HG03571 (cell line): Measurements from ENCODE around the gene KIF15.

ENCODE experiments used
- ATAC-seq: cut with Tn5 transposase; IDR thresholded peaks from one replicate; pipeline ENCODE4 v1.9.1; 2021; ENCODE audit not compliant: unreplicated experiment

KIF15 gene, protein sequence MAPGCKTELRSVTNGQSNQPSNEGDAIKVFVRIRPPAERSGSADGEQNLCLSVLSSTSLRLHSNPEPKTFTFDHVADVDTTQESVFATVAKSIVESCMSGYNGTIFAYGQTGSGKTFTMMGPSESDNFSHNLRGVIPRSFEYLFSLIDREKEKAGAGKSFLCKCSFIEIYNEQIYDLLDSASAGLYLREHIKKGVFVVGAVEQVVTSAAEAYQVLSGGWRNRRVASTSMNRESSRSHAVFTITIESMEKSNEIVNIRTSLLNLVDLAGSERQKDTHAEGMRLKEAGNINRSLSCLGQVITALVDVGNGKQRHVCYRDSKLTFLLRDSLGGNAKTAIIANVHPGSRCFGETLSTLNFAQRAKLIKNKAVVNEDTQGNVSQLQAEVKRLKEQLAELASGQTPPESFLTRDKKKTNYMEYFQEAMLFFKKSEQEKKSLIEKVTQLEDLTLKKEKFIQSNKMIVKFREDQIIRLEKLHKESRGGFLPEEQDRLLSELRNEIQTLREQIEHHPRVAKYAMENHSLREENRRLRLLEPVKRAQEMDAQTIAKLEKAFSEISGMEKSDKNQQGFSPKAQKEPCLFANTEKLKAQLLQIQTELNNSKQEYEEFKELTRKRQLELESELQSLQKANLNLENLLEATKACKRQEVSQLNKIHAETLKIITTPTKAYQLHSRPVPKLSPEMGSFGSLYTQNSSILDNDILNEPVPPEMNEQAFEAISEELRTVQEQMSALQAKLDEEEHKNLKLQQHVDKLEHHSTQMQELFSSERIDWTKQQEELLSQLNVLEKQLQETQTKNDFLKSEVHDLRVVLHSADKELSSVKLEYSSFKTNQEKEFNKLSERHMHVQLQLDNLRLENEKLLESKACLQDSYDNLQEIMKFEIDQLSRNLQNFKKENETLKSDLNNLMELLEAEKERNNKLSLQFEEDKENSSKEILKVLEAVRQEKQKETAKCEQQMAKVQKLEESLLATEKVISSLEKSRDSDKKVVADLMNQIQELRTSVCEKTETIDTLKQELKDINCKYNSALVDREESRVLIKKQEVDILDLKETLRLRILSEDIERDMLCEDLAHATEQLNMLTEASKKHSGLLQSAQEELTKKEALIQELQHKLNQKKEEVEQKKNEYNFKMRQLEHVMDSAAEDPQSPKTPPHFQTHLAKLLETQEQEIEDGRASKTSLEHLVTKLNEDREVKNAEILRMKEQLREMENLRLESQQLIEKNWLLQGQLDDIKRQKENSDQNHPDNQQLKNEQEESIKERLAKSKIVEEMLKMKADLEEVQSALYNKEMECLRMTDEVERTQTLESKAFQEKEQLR (N-terminal part only)

DNA sequence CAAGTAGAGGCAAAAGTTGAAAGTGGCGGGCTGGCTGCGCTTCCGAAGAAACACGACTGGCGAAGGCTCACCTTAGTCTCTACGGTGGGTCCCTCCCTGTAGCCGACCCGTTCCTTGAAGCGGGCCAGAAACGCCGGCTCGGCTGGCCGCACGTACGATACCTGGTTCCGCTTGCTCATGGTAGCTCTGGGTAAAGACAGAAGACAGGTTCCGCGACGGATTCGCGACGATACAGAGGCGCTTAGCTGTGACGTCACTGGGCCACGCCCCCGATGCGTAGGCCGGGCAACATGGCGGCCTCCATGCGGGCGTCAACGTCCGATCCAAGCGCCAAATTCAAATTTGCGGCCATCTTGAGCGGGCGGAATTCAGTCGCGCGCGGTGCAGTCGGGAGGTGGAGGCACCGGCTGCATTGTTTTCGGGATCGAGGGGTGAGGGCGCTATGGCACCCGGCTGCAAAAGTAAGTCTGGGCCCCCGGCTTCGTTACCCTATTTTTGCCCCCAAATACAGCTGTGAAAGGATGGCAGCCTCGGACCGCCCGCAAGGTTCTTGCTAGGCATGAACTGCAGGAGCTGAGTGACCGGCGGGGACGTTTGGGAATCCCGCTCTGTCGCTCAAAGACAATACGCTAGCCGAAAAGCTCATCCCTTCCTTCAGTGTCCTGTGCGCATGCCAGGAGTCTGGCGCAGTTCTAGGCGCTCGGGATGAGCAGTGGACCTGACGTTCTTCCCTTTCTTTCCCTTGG lies at the start of gene KIF15, which contains the start of gene KIAA1143:
Gene KIF15 (plus strand): TSS at position 371 of the 746 bp plus-strand sequence. CDS start 72 bp downstream, at position 443.
Gene KIAA1143 (minus strand): TSS at position 196 of the 746 bp plus-strand sequence. CDS start 17 bp downstream, at position 179.
- peak; percentile 89 for ATAC-seq

DNA sequence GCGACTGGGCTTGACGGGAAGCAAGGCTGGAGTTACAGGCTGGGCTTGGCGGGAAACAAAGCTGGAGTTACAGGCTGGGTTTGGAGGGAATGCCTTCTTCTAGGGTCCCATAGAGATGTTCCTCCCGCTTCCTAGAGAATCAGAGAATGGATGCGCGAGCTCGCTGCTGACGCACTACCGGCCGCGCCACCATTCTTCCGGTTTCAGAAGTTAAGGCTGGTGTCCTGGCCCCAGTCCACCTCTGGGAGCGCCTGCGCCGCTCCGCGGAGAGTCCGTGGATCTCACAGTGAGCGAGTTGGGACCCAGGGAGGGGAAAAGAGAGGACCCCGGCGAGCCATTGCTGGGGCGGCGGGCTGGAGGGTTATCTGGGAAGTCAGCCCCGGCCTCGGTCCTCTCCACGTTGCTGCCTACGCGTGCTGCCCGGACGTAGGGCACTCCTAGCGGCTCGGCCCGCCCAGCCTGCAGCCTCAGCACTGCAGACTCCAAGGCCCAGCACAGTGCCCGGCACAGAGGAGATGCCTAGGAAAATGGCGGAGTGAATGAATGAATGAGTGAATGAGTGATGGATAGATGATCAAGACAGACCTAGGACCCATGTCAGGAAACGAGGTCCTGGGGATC lies 49.0 kb upstream of the KIF15 start, which contains the start of gene ZNF502:
Gene ZNF502 (plus strand): TSS at position 206 of the 621 bp plus-strand sequence. CDS start 7,602 bp downstream, outside the sequence.
- no peak for ATAC-seq

DNA sequence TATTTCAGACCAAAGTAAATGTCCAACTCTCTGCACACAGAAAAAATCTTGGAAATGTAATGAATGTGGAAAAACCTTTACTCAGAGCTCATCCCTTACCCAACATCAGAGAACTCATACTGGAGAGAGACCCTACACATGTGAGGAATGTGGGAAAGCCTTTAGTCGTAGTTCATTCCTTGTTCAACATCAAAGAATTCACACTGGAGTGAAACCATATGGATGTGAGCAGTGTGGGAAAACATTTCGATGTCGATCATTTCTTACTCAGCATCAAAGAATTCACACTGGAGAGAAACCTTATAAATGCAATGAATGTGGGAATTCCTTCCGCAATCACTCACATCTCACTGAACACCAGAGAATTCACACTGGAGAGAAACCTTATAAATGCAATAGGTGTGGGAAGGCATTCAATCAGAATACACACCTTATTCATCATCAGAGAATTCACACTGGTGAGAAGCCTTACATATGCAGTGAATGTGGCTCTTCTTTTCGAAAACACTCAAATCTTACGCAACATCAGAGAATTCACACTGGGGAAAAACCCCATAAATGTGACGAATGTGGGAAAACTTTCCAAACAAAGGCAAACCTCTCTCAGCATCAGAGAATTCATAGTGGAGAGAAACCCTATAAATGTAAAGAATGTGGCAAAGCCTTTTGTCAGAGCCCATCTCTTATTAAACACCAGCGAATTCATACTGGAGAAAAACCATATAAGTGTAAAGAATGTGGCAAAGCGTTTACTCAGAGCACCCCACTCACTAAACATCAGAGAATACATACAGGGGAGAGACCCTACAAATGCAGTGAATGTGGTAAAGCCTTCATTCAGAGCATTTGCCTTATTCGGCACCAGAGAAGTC lies 40.1 kb upstream of the KIF15 start:
- no peak for ATAC-seq

DNA sequence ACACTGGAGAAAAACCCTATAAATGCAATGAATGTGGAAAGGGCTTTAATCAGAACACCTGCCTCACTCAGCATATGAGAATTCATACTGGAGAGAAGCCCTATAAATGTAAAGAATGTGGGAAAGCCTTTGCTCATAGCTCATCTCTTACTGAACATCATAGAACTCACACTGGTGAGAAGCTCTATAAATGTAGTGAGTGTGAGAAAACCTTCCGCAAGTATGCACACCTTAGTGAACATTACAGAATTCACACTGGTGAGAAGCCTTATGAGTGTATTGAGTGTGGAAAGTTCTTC lies 39.5 kb upstream of the KIF15 start:
- no peak for ATAC-seq

DNA sequence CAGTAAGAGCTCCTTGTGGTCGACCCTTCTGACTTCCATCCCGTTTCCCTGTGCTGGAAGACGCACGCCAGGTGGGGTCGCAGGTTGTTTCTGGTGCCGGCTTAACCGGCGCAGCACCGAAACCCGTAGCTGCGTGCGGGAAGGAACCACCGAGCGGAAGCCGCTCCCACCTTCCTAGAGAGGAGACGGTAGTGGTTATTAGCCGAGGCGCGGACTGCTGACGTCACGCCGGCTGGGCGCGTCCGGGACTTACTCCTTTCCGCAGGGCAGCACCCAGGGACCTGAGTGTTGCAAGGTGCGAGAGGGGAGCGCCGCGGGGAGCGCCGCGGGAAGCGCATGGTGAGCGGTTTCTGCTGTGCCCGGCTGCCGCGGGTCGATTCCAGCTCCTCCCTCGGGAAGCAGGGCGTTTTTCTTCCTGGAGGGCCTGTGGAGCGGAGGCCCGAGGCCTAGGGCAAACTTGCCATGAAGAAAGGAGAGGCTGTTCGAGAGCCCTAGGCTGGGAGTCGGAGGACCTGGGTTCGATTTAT lies 32.1 kb upstream of the KIF15 start, which contains the start of gene ZNF501:
Gene ZNF501 (plus strand): TSS at position 252 of the 527 bp plus-strand sequence. CDS start 4,787 bp downstream, outside the sequence.
- peak; percentile 88 for ATAC-seq

DNA sequence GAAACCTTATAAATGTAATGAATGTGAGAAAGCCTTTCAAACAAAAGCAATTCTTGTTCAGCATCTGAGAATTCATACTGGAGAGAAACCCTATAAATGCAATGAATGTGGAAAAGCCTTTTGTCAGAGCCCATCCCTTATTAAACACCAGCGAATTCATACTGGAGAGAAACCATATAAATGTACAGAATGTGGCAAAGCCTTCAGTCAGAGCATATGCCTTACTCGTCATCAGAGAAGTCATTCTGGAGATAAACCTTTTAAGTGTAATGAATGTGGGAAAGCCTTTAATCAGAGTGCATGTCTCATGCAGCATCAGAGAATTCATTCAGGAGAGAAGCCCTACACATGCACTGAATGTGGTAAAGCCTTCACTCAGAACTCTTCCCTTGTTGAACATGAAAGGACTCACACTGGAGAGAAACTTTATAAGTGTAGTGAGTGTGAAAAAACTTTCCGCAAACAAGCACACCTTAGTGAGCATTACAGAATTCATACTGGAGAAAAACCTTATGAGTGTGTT lies 26.9 kb upstream of the KIF15 start:
- no peak for ATAC-seq

DNA sequence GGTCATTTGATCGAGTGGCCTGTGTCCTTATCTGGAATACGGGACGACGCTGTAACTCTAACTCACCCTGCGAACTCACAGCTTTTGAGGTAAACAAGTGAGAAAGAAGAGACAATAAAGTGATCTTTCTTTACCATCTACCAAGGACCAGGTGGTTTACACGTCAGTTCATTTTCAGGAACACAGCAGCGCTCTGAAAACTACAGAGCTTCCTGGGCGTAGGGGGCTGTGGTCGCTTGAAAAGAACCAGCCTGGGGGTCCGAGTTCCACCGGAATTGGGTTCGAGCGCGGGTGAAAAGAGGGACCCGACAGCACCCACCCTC lies 532 bp upstream of the KIF15 start:
- no peak for ATAC-seq

DNA sequence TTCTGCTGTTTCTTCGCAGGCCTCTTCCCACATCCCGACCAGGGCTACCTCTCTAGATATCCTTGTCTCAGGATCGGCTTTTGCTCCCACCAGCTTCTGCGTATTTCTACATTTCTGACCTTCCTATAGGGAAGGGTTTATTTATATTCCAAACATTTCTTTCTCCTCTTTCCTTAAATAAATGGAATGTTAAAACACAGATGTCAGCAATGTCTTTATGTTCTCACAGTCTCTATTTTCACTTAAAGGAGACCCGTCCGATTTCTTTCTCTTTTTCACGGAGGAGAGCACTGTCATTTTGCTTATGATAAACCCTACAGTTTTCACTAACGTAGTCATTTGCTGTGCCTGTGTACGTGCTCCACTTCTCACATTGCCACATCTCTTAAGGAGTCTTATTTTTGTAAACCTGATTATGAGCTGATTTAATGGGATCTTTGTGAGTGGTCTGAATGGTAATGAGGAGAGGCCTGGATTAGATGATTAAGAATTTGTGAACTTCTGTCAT lies 630 bp downstream of the KIF15 start:
- ATAC-seq = no peak

DNA sequence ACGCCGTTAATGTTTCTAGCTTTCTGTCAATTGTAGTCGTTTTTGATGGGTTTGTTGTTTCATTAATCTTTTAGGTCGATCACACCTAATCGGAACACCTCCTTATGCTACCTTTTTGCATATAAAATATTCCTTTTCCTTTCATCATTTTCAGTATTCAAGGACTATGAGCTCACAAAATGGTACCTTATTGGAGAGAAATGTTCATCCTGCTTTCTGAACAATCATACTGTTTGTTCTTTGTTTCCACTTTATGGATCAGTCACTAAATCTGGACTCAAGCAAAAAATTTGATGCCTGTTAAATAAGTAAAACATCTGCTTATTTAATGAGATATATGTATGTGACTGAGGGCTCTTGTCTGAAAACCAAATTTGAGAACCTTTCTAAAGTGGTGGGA lies 1.1 kb downstream of the KIF15 start:
- ATAC-seq = no peak

DNA sequence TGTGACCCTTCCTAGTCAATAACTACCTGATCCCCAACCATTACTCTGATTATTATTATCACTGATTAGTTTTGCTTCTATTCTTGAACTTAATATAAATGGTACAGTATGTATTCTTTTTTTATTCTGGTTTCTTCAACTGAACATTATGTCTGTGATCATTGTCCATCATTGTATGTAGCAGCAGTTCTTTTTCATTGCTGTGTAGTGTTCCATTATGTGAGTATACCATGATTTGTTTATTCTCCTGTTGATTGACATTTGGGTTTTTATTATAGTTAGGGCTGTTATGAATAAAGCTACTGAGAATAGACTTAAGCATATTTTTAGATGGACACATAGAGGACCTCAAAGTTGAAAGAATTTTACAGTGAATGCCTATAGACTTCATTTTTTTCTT lies 2.7 kb downstream of the KIF15 start:
- no peak for ATAC-seq

DNA sequence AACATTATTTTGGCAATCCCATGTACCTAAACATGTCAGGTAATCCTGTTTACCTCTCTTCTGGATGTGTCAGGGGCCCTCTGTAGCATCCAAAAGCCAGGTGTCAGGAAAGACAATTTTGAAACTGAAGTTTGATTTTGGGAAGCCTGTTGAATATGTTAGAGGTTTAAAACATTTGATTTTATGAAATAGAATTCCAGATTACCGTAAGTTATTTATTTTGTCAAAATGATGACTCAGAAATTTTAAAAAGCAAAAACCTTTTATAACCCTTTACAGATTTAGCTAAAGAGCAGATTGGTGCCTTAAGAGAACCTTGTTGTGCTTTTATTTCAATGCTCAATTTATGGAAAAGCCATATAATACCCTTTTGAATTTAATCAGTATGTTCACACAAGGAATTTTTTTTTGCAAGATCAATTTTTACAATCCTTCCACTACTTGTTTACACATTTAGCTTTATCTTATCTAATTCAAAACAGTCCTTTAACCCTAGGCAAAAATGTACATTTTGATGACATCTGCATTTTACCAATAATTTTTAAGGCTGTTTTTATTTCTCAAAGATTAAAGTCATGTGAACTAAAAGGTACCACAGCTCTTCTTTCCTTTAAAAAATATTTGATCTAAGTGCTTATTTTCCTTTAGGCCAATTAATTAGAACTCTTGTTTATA lies 10.0 kb downstream of the KIF15 start:
- ATAC-seq = no peak

DNA sequence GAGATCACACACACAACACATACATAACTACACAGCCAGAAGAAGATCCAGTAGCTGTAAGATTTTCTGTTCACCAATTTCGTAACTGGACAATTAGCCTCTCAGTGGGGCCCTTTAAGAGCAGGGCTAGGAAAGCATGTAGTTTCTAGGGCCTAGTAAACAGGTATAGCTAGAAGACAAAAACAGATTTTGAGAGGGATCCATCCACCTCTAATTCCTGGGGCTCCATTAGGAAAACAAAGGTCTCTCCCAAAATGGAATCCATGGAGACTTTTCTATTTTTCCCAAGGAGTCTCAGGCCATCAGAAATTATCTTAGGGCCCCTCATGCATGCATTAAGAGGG lies 10.5 kb downstream of the KIF15 start:
- no peak for ATAC-seq

DNA sequence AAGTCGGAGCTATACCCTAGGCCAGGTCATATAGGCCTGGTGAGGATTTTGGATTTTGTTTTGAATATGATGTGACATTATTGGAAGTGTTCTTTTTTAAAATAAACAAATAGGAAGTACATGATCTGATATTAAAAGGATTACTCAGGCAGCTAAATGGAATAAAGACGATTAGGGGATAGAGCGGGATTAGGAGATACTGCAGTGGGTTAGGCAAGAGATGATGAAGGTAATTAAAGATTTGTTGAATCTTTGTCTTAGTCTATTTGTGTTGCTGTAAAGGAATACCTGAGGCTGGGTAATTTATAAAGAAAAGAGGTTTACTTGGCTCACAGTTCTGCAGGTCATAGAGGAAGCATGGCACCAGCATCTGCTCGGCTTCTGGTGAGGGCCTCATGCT lies 21.3 kb downstream of the KIF15 start:
- ATAC-seq = no peak

DNA sequence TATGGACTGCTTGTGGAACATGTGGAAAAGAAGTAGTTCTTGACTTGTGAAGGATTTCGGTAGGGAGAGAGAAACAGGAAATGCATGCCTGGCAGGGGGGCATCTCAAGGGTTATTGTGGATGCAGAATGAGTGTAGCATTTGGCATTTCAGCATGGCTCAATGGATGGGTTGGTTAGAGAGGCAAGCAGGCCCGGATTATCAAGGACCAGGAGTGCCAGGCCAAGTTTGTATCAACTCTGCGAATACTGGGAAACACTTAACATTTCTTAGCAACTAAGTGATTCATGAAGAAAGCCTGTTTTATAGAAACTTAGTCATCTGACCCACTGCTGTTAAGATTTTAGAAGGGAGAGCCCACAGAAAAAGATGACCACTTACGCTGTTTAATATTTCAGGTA lies 33.6 kb downstream of the KIF15 start:
- ATAC-seq = no peak

DNA sequence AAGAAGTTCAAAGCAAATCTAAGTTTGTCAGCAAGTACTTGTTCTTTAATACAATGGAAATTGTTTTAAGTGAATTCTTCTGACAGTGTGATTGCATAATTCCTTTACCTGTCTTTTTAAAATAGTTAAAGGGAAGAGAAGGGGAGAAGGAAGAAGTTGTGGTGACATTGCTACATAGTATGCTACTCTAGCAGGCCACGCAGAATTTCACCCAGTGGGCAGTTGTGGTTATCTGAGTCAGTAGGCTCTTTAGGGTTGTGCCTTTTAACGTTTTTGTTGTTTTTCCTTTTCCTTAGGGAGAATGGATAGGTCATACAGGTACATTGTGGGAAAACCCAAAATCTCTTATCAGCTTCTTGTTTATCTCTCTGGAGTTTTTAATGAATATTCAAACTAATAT lies 40.4 kb downstream of the KIF15 start:
- no peak for ATAC-seq

DNA sequence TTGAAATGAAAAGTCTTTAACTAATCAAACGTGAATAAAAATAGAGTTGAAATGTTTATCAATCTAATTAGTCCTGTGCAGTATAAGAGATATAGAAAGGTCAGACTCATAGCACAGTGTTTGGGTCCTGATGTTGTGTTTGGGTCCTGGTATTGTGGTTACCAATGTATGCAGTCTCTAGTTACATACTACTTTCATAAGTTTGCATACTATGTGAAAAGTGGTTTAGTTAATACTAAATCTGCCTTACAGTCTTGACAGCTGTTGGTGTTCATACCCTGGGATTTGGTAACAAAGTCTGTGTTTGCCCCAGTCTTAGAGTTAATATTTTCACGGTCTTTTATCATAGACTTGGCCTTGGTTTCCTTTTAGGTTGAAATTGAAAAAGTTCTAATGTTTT lies 41.7 kb downstream of the KIF15 start:
- no peak for ATAC-seq

DNA sequence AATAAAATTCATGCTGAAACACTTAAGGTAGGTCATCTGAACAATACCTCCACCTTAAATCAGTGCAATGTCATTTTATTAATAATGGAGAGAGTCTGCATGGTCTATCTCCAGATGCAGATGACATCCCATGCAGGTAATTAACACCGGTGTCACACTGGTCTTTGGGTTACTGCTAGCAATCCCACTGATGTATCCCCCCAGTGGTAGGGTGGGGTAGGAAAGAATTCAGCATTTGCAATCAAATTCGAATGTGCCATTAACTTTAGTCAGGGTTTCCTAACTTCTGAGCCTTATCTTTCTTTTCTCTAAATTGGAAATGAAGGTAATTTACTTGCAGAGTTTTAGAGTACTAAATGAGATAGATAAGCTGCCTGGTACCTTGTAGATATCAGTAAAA lies 44.4 kb downstream of the KIF15 start:
- ATAC-seq = no peak

DNA sequence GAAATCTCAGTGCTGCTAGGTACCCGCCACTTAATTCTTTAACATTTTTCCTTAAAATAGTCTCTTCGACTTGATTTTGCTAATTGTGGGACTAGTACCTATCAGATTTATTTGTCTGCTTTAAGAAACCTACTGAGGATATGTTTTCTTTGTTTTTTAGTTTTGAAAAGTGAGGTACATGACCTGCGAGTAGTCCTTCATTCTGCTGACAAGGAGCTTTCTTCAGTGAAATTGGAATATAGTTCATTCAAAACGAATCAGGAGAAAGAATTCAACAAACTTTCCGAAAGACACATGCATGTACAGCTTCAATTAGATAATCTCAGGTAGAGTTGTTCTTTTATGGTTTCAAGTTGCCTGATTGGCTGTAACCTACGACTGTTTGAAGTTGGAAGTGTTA lies 53.2 kb downstream of the KIF15 start:
- ATAC-seq = no peak
